NT2/D1 (cell line): Measurements from ENCODE around the gene CKMT2.
"Not testable (repeated sequence)": the region's sequence is repeated elsewhere in the genome, so short reads cannot be mapped to it uniquely, and the experiment has no call there.

Source experiments
- DNase-seq: peaks from one replicate; pipeline ENCODE4 v3.0.0-alpha.2; 2011; ENCODE audit warnings: low read depth, low spot score
- H3K27me3 ChIP-seq: 2 replicates; pipeline ENCODE4 v1.6.0; 2011; ENCODE audit warnings: mild to moderate bottlenecking; ENCODE audit not compliant: insufficient read length, insufficient read depth
- H3K36me3 ChIP-seq: 2 replicates; pipeline ENCODE4 v1.6.1; 2011; ENCODE audit warnings: mild to moderate bottlenecking, low read length, mixed read lengths; ENCODE audit not compliant: insufficient read depth, insufficient read length
- H3K4me1 ChIP-seq: 2 replicates; pipeline ENCODE4 v1.5.1; 2011; ENCODE audit not compliant: insufficient read depth, insufficient read length
- H3K4me3 ChIP-seq: 2 replicates; pipeline ENCODE4 v1.5.1; 2011; ENCODE audit warnings: low read depth; ENCODE audit not compliant: insufficient read length
- H3K9ac ChIP-seq: 2 replicates; pipeline ENCODE4 v1.6.0; 2011; ENCODE audit warnings: low read depth; ENCODE audit not compliant: insufficient read length
- H3K9me3 ChIP-seq: 2 replicates; pipeline ENCODE4 v1.5.1; 2011; ENCODE audit warnings: mild to moderate bottlenecking, low read length; ENCODE audit not compliant: insufficient read depth
- SUZ12 ChIP-seq: IDR thresholded peaks from 2 replicates; pipeline ENCODE4 v1.6.1; 2011; ENCODE audit not compliant: insufficient read length, insufficient read depth; ENCODE audit errors: extremely low read depth
- YY1 ChIP-seq: IDR thresholded peaks from 2 replicates; pipeline ENCODE4 v1.6.1; 2011; ENCODE audit not compliant: insufficient read length, insufficient read depth
- ZNF274 ChIP-seq: IDR thresholded peaks from 2 replicates; pipeline ENCODE4 v1.6.1; 2011; ENCODE audit warnings: mild to moderate bottlenecking, low read depth, low read length

The CKMT2 gene

DNA sequence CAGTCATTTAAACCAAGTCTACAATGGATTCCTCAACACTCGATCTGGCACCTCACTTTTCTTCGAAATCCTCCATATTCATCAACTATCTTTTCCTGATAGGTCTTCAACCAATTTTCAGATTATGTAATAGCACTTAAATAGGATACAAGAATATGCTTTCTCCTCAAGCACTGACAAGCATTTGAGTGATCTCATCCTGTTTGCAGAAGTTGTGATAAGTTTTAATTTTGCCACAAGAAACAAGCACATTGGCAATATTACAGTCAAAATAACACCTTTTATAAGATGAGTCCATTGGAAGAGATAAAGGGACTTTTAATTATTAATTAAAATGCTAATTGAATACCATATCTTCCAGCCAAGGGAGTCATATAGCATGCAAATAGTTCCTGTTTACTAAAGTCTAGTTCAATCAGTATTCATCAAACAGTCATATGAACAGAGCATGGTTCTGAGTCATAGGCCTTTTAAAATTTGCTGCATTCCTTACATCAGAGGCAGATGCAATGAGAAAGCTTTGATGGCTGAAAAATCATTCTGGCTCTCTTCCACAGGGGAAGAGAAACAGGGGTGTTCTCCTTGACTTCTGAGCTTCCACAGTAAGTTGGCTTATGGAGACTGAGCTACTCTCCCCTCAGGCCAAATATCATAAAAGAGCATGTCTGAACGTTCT lies 35.5 kb downstream of the CKMT2 start:
- TF ChIP-seq ZNF274, result no peak
- no peak for TF ChIP-seq SUZ12
- TF ChIP-seq YY1, result no peak
- H3K4me3 ChIP-seq, result no peak overlapping the region
- H3K4me1 ChIP-seq, result peaks cover 3% of the 10 kb centered on the region
- no peak for DNase-seq
- H3K27me3 ChIP-seq, result no peaks in the 10 kb centered on the region
- no peaks in the 10 kb centered on the region for H3K9me3 ChIP-seq
- H3K36me3 ChIP-seq, result no peaks in the 10 kb centered on the region
- no peak overlapping the region for H3K9ac ChIP-seq

- peaks cover 3% of the 10 kb centered on the region for H3K4me1 ChIP-seq
- H3K9me3 ChIP-seq, result no peaks in the 10 kb centered on the region
- no peak overlapping the region for H3K4me3 ChIP-seq
- TF ChIP-seq ZNF274, result no peak
- no peak for TF ChIP-seq YY1
- no peak for TF ChIP-seq SUZ12
- no peak overlapping the region for H3K9ac ChIP-seq
- no peak for DNase-seq
- no peaks in the 10 kb centered on the region for H3K27me3 ChIP-seq
- H3K36me3 ChIP-seq, result no peaks in the 10 kb centered on the region
Observed at GRCh38 chr5:81269751-81270393, 36.8 kb downstream of the CKMT2 start.

DNA sequence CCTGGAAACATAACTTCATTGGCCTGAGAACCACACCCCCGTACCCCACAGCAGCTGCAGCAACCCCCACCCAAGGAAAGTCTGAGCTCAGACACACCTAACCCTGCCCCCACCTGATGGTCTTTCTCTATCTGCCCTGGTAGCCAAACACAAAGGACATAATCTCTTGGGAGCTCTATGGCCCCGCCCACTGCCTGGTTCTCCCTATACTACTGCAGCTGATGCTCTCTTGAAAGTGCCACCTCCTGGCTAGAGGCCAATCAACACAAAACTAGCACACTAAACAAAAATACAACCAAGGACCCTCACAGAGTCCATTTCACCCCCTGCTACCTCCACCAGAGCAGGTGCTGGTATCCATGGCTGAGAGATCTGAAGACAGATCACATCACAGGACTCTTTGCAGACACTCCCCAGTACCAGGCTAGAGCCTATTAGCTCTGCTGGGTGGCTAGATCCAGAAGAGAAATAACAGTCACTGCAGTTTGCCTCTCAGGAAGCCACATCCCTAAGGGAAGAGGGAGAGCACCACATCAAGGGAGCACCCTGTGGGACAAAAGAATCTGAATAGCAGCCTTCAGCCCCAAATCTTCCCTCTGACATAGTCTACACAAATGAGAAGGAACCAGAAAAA lies 37.4 kb downstream of the CKMT2 start:
- H3K4me3 ChIP-seq, DNase-seq, H3K27me3 ChIP-seq, H3K36me3 ChIP-seq, H3K4me1 ChIP-seq, H3K9me3 ChIP-seq, H3K9ac ChIP-seq: not testable (repeated sequence)

GRCh38 chr5:81283976-81284375 lies 50.9 kb downstream of the CKMT2 start:
- Histone ChIP-seq H3K4me3 (no peak overlapping the region), H3K9me3 (no peaks in the 10 kb centered on the region), H3K9ac (no peak overlapping the region), H3K4me1 (no peaks in the 10 kb centered on the region), H3K36me3 (no peaks in the 10 kb centered on the region), H3K27me3 (no peaks in the 10 kb centered on the region)
- DNase-seq, result no peak
- TF ChIP-seq SUZ12 (no peak), ZNF274 (no peak), YY1 (no peak)

- no peaks in the 10 kb centered on the region for H3K27me3 ChIP-seq
- H3K4me3 ChIP-seq, result no peak overlapping the region
- no peak for DNase-seq
- no peak overlapping the region for H3K9ac ChIP-seq
- no peaks in the 10 kb centered on the region for H3K4me1 ChIP-seq
- 0 out of 2 replicates have a peak, but pooled peaks cover 2% of the 10 kb centered on the region for H3K9me3 ChIP-seq
- H3K36me3 ChIP-seq, result no peaks in the 10 kb centered on the region
- TF ChIP-seq ZNF274 (no peak), SUZ12 (no peak), YY1 (no peak)
Observed at GRCh38 chr5:81286059-81286617, 53.0 kb downstream of the CKMT2 start.

GRCh38 chr5:81288021-81288433 lies 54.9 kb downstream of the CKMT2 start:
- no peak overlapping the region for H3K9ac ChIP-seq
- no peak overlapping the region for H3K4me3 ChIP-seq
- no peaks in the 10 kb centered on the region for H3K27me3 ChIP-seq
- no peak for DNase-seq
- peaks cover 19% of the 10 kb centered on the region for H3K9me3 ChIP-seq
- H3K36me3 ChIP-seq, result no peaks in the 10 kb centered on the region
- TF ChIP-seq YY1 (no peak), SUZ12 (no peak), ZNF274 (no peak)
- no peaks in the 10 kb centered on the region for H3K4me1 ChIP-seq

DNA sequence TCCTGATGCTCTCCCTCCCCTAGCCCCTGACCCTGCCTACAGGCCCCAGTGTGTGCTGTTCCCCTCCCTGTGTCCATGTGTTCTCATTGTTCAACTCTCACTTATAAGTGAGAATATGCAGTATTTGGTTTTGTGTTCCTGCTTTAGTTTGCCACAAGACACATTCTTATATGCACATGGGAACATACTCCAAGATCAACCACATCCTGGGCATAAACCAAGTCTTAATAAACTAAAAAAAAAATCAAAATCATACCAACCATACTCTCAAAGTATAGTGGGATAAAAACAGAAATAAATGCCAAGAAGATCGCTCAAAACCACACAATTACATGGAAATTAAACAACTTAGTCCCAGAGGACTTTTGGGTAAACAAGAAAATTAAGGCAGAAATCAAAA lies 57.0 kb downstream of the CKMT2 start:
- Histone ChIP-seq H3K9me3 (peaks cover 24% of the 10 kb centered on the region), H3K4me1 (no peaks in the 10 kb centered on the region), H3K9ac (no peak overlapping the region), H3K4me3 (no peak overlapping the region), H3K36me3 (peaks cover 4% of the 10 kb centered on the region), H3K27me3 (no peaks in the 10 kb centered on the region)
- DNase-seq, result no peak
- TF ChIP-seq YY1, result no peak
- TF ChIP-seq ZNF274, result no peak
- TF ChIP-seq SUZ12, result no peak
